GM12875 (cell line): ENCODE data around the gene HDAC9.

ENCODE experiments used
- H3K4me3 ChIP-seq: one replicate; pipeline ENCODE4 v1.5.1; 2011; ENCODE audit warnings: low read depth, low read length, control low read depth
- CTCF ChIP-seq: IDR thresholded peaks from 2 replicates; pipeline ENCODE4 v1.5.1; 2011; ENCODE audit warnings: low read depth, mild to moderate bottlenecking, control low read depth, inconsistent platforms, low read length, moderate library complexity, borderline replicate concordance; ENCODE audit not compliant: insufficient read depth

Gene HDAC9

GRCh38 chr7:18834577-18834976 lies 339.0 kb downstream of the HDAC9 start:
- no peak overlapping the region for H3K4me3 ChIP-seq
- TF ChIP-seq CTCF, result no peak

DNA sequence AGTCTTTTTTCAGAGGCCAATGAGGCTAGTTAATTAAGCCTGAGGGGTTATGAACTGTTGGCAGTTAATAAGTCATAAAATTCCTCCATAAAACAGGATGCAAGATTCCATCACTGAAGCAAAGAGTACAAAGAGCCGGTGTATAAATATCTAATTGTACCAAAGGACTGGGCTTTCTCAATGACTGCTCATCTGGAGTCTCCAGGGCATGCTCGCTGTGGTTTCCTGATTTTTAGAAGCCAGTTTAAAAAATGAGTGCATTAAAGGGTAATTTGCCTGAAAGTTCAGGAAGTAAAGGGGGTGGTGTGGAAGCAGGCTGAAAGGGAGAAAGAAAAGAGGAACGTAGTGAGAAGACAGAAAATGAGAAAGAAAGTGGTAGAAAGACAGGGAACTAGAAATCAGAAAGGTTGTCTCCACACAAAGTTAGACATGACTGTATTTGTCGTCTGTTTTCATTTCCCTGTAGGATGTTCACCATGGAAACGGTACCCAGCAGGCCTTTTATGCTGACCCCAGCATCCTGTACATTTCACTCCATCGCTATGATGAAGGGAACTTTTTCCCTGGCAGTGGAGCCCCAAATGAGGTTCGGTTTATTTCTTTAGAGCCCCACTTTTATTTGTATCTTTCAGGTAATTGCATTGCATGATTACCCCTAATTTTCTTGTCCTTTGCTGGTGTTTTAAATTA lies 339.6 kb downstream of the HDAC9 start:
- TF ChIP-seq CTCF, result no peak
- H3K4me3 ChIP-seq, result no peak overlapping the region

GRCh38 chr7:18843979-18844378 lies 348.4 kb downstream of the HDAC9 start:
- no peak overlapping the region for H3K4me3 ChIP-seq

DNA sequence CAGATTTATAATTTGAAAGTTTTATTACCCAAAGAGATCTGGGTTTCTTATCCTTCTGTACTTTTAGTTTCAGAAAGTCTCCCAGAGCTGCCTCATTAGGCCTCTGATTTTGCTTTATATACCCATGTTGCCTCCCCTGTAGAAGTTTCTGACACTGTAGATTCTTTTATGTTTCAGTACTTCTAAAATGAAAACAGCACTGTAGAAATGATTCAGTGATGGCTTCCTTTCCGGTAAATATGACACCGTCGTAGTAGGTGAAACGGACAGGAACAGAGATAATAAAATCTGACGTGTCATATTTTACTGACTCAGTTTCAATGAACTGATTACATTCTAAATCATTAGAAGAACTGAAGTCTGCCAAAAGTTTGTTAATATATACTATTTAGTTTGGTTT lies 349.2 kb downstream of the HDAC9 start:
- H3K4me3 ChIP-seq, result no peak overlapping the region
- TF ChIP-seq CTCF, result no peak

More at GRCh38 chr7:18843979-18844378, 348.4 kb downstream of the HDAC9 start:
- TF ChIP-seq CTCF, result no peak

DNA sequence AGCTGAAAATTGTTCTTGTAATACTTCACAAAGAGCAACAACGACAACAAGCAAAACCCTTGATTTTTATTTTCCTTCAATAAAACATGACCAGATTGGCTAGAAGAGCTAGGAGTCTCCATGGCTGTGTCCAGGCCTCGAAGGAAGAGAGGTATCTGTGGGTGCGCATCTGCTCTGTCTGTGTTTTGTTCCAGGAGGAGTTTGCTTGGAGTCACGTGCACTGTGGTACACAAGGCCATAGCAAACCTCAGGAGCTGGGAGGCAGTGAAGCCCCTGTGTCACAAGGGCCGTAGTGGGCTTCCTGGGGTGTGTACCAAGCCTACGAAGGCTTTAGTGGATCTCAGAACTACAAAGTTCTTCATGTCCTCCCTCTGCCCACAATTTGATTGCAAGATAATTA lies 350.2 kb downstream of the HDAC9 start:
- no peak for TF ChIP-seq CTCF

GRCh38 chr7:18846765-18847215 lies 351.2 kb downstream of the HDAC9 start:
- TF ChIP-seq CTCF, result no peak
- no peak overlapping the region for H3K4me3 ChIP-seq

More for the DNA sequence above, 350.2 kb downstream of the HDAC9 start:
- no peak overlapping the region for H3K4me3 ChIP-seq

DNA sequence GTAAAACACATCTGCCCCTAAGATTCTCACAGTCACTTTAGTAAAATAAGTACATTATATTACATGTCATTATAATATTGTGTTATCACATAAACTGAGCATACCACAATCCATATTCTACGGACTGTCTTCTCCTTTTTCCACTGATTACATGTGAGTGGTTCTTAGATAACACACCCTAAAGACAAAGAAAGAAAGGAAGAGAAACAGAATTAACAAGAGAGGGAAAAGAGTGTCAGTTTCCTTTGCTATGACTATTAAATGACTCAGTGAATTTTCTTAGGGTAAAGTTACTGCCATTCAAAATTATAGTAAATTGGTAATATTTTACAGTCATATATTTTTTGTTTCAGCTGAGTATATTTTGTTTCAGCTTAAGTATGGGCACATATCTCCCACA lies 353.6 kb downstream of the HDAC9 start:
- TF ChIP-seq CTCF, result no peak

More for the DNA sequence above, 353.6 kb downstream of the HDAC9 start:
- no peak overlapping the region for H3K4me3 ChIP-seq
